CD4-positive, alpha-beta memory T cell (primary cell): ENCODE data around the gene PAIP2B. TPM values are rescaled to one million over a fixed set of nuclear protein-coding genes. Genes with fewer than 3 reads are reported as not detected.
"Not testable (repeated sequence)": the region's sequence is repeated elsewhere in the genome, so short reads cannot be mapped to it uniquely, and the experiment has no call there.

Experiments
- CTCF ChIA-PET: fragments of 350-600 bp; sonication (Branson Sonifier 250); formaldehyde crosslinking; loops from one replicate; lab custom pipeline; 2021; ENCODE audit warnings: inconsistent platforms; ENCODE audit not compliant: partially characterized antibody; lab: Charles Lee
- POLR2A ChIA-PET: fragments of 350-600 bp; sonication (Branson Sonifier 250); formaldehyde crosslinking; loops from one replicate; lab custom pipeline; 2021; ENCODE audit not compliant: partially characterized antibody; lab: Charles Lee
- DNase-seq, 5 donors: peaks; one replicate each; pipeline versions ENCODE4 v3.0.0 to v3.0.0-alpha.2; 2020 to 2022; ENCODE audit warnings: mixed read lengths in 1 of 5
- H3K27ac ChIP-seq: one replicate; pipeline ENCODE4 v1.7.0; 2013; ENCODE audit warnings: low read depth, low read length
- H3K27me3 ChIP-seq: 2 replicates; pipeline ENCODE4 v1.7.0; 2013; ENCODE audit warnings: mild to moderate bottlenecking, low read length, moderate library complexity; ENCODE audit not compliant: insufficient read depth
- H3K36me3 ChIP-seq: 2 replicates; pipeline ENCODE4 v1.7.0; 2013; ENCODE audit warnings: mild to moderate bottlenecking, low read length, moderate library complexity; ENCODE audit not compliant: insufficient read depth
- H3K4me1 ChIP-seq: 2 replicates; pipeline ENCODE4 v1.7.0; 2013; ENCODE audit warnings: mild to moderate bottlenecking, low read length, moderate library complexity; ENCODE audit not compliant: insufficient read depth
- H3K4me3 ChIP-seq, 2 donors: one replicate each; pipeline ENCODE4 v1.7.0; 2013; ENCODE audit warnings: low read length in 2 of 2, mild to moderate bottlenecking in 1 of 2
- H3K9me3 ChIP-seq, 2 donors: one replicate each; pipeline ENCODE4 v1.7.0; 2013; ENCODE audit warnings: low read length in 2 of 2, control low read depth in 1 of 2; ENCODE audit not compliant: control insufficient read depth in 1 of 2
- H3K27ac Mint-ChIP-seq, 7 donors: one replicate each; pipeline ENCODE4 v1.8.0; 2020 to 2021; ENCODE audit warnings: mixed read lengths in 7 of 7, mild to moderate bottlenecking in 6 of 7, inconsistent platforms in 3 of 7, moderate library complexity in 3 of 7
- H3K27me3 Mint-ChIP-seq, 2 donors: one replicate each; pipeline ENCODE4 v1.8.0; 2020 to 2021; ENCODE audit warnings: mixed read lengths in 2 of 2
- H3K36me3 Mint-ChIP-seq, 2 donors: one replicate each; pipeline ENCODE4 v1.8.0; 2020 to 2021; ENCODE audit warnings: mixed read lengths in 2 of 2, inconsistent platforms in 1 of 2, mild to moderate bottlenecking in 1 of 2
- H3K4me1 Mint-ChIP-seq, 4 donors: one replicate each; pipeline ENCODE4 v1.8.0; 2020 to 2021; ENCODE audit warnings: mixed read lengths in 4 of 4, mild to moderate bottlenecking in 1 of 4
- H3K4me3 Mint-ChIP-seq, 8 donors: one replicate each; pipeline ENCODE4 v1.8.0; 2020 to 2021; ENCODE audit warnings: mixed read lengths in 8 of 8, mild to moderate bottlenecking in 7 of 8, moderate library complexity in 6 of 8, inconsistent platforms in 3 of 8
- H3K9me3 Mint-ChIP-seq, 8 donors: one replicate each; pipeline ENCODE4 v1.8.0; 2020 to 2021; ENCODE audit warnings: mixed read lengths in 8 of 8, mild to moderate bottlenecking in 5 of 8, inconsistent platforms in 3 of 8, moderate library complexity in 1 of 8
- intact Hi-C: fragments of 100-400 bp; cut with micrococcal nuclease; formaldehyde crosslinking; loops from one replicate; pipeline ENCODE4 v1.15.1; 2023
- polyA plus RNA-seq, 2 donors: library from polyadenylated mRNA; unstranded; fragments of 300-500 nt; fragmentation: Illumina TruSeq; gene quantifications; one replicate each; pipeline ENCODE4 v1.2.3, GENCODE V29; 2021
- total RNA-seq, 2 experiments: library from RNA; stranded (reverse); gene quantifications; one replicate each; pipeline ENCODE4 v1.2.3, GENCODE V29; 2021

PAIP2B gene
- total and polyA plus RNA-seq, 4 experiments from 2014 or later: 1.7 to 11.0 (median 5.8) TPM

- Mint-ChIP-seq H3K4me1 (no peaks in the 10 kb centered on the region), H3K36me3 (no peaks in the 10 kb centered on the region), H3K27me3 (peaks cover 5 to 16% of the 10 kb centered on the region in 2 donors), H3K4me3 (no peak overlapping the region), H3K27ac (no peak overlapping the region), H3K9me3 (peaks cover 0 to 5% (median 2%) of the 10 kb centered on the region in 8 donors)
- no peaks in the 10 kb centered on the region for H3K4me1 ChIP-seq
- CTCF ChIA-PET: no interaction called here
- no peaks in the 10 kb centered on the region for H3K9me3 ChIP-seq
- no peak overlapping the region for H3K27ac ChIP-seq
- no peak overlapping the region for H3K4me3 ChIP-seq
- H3K27me3 ChIP-seq: no peaks in the 10 kb centered on the region
- POLR2A ChIA-PET: no interaction called here
- no peaks in the 10 kb centered on the region for H3K36me3 ChIP-seq
- DNase-seq: no peak
- intact Hi-C loops: no loop called here
Observed at GRCh38 chr2:71238089-71238488, 11.2 kb upstream of the PAIP2B start.

- CTCF ChIA-PET: interaction anchor here (0.7 to 1.1 kb wide), 2 partner anchors 98 to 261 kb away, joined by 3 to 4 read pairs; no protein-coding TSS in a partner anchor
- Histone ChIP-seq H3K27me3 (no peaks in the 10 kb centered on the region), H3K27ac (no peak overlapping the region), H3K4me3 (no peak overlapping the region), H3K36me3 (no peaks in the 10 kb centered on the region), H3K9me3 (no peaks in the 10 kb centered on the region), H3K4me1 (no peaks in the 10 kb centered on the region)
- Mint-ChIP-seq H3K27ac (no peak overlapping the region), H3K36me3 (no peaks in the 10 kb centered on the region), H3K4me3 (no peak overlapping the region), H3K27me3 (peaks cover 14 to 22% of the 10 kb centered on the region in 2 donors), H3K4me1 (no peaks in the 10 kb centered on the region), H3K9me3 (peaks cover 0 to 14% (median 7%) of the 10 kb centered on the region in 8 donors)
- POLR2A ChIA-PET: no interaction called here
- no peak for DNase-seq
- intact Hi-C loops: no loop called here
Observed at GRCh38 chr2:71235930-71236587, 9.2 kb upstream of the PAIP2B start.

- POLR2A ChIA-PET, CTCF ChIA-PET, H3K27ac ChIP-seq: not testable (repeated sequence)
Observed at GRCh38 chr2:71233072-71233471, 6.2 kb upstream of the PAIP2B start.

GRCh38 chr2:71226096-71226964, 573 bp downstream of the PAIP2B start:
- H3K36me3 Mint-ChIP-seq: peaks cover 5 to 6% of the 10 kb centered on the region in 2 donors
- Histone ChIP-seq H3K9me3 (no peaks in the 10 kb centered on the region), H3K27ac (peak overlapping the region; percentile 53), H3K4me1 (peaks cover 12% of the 10 kb centered on the region), H3K36me3 (no peaks in the 10 kb centered on the region), H3K27me3 (no peaks in the 10 kb centered on the region), H3K4me3 (peak overlapping the region; percentile 68 to 71)
- H3K4me1 Mint-ChIP-seq: peaks cover 16 to 33% (median 20%) of the 10 kb centered on the region in 4 donors
- no peaks in the 10 kb centered on the region for H3K9me3 Mint-ChIP-seq
- ChIA-PET POLR2A (interaction anchor here (0.6 to 2.4 kb wide), 10 partner anchors 16 to 1593 kb away, joined by 3 to 26 read pairs (median 4); partner anchors contain the start of genes ANKRD53, MCEE, MPHOSPH10 and NAGK), CTCF (interaction anchor here (0.9 to 2.2 kb wide), 7 partner anchors 18 to 225 kb away, joined by 3 to 15 read pairs (median 4); partner anchors contain the start of genes MCEE, MPHOSPH10 and ZNF638)
- intact Hi-C loops: loop anchor here (2.0 kb wide), 1 partner anchor 50 kb away; no protein-coding TSS in a partner anchor
- peaks cover 4 to 5% of the 10 kb centered on the region in 2 donors for H3K27me3 Mint-ChIP-seq
- peak overlapping the region; percentile 92 to 99 (median 98) for H3K4me3 Mint-ChIP-seq
- H3K27ac Mint-ChIP-seq: peak overlapping the region; percentile 89 to 99 (median 96)
- peak in 2 of 5 donors; percentile 19 to 52 for DNase-seq

More at GRCh38 chr2:71233072-71233471, 6.2 kb upstream of the PAIP2B start:
- H3K4me3 ChIP-seq, H3K27me3 ChIP-seq, H3K9me3 ChIP-seq, H3K4me1 Mint-ChIP-seq, H3K27ac Mint-ChIP-seq, H3K36me3 ChIP-seq, H3K36me3 Mint-ChIP-seq, H3K4me3 Mint-ChIP-seq, DNase-seq, intact Hi-C loops, H3K4me1 ChIP-seq: not testable (repeated sequence)
- peaks cover 9 to 10% of the 10 kb centered on the region in 2 donors for H3K27me3 Mint-ChIP-seq
- peaks cover 0 to 14% (median 7%) of the 10 kb centered on the region in 8 donors for H3K9me3 Mint-ChIP-seq

GRCh38 chr2:71224935-71225334, 2.0 kb downstream of the PAIP2B start:
- DNase-seq: no peak
- H3K27ac ChIP-seq: no peak overlapping the region
- Mint-ChIP-seq H3K4me1 (peaks cover 16 to 33% (median 20%) of the 10 kb centered on the region in 4 donors), H3K9me3 (no peaks in the 10 kb centered on the region), H3K27ac (no peak overlapping the region), H3K27me3 (peaks cover 1% of the 10 kb centered on the region in 2 donors), H3K36me3 (peaks cover 5 to 15% of the 10 kb centered on the region in 2 donors), H3K4me3 (peak overlapping the region in 3 of 8 donors; percentile 61 to 98 (median 97))
- ChIA-PET CTCF (interaction anchor here (1.0 kb wide), 1 partner anchor 107 kb away, joined by 3 read pairs; the partner anchor contains the start of gene ZNF638), POLR2A (no interaction called here)
- no peaks in the 10 kb centered on the region for H3K36me3 ChIP-seq
- no peaks in the 10 kb centered on the region for H3K27me3 ChIP-seq
- peaks cover 12% of the 10 kb centered on the region for H3K4me1 ChIP-seq
- no peaks in the 10 kb centered on the region for H3K9me3 ChIP-seq
- intact Hi-C loops: no loop called here
- H3K4me3 ChIP-seq: no peak overlapping the region

- Mint-ChIP-seq H3K36me3 (peaks cover 5 to 17% of the 10 kb centered on the region in 2 donors), H3K4me1 (peaks cover 16 to 33% (median 20%) of the 10 kb centered on the region in 4 donors), H3K27ac (peak overlapping the region in 1 of 7 donors; percentile 55), H3K27me3 (peaks cover 1% of the 10 kb centered on the region in 2 donors), H3K9me3 (no peaks in the 10 kb centered on the region), H3K4me3 (peak overlapping the region in 1 of 8 donors; percentile 69)
- POLR2A ChIA-PET: no interaction called here
- CTCF ChIA-PET: interaction anchor here (1.0 to 1.2 kb wide), 2 partner anchors 107 kb away, joined by 3 to 4 read pairs; partner anchors contain the start of gene ZNF638
- intact Hi-C loops: no loop called here
- Histone ChIP-seq H3K27me3 (no peaks in the 10 kb centered on the region), H3K27ac (no peak overlapping the region), H3K36me3 (no peaks in the 10 kb centered on the region), H3K4me3 (no peak overlapping the region), H3K4me1 (peaks cover 12% of the 10 kb centered on the region), H3K9me3 (no peaks in the 10 kb centered on the region)
- DNase-seq: no peak
Observed at GRCh38 chr2:71224457-71224856, 2.4 kb downstream of the PAIP2B start.
